ENCODE data around the gene PAN3.

PAN3 gene

DNA sequence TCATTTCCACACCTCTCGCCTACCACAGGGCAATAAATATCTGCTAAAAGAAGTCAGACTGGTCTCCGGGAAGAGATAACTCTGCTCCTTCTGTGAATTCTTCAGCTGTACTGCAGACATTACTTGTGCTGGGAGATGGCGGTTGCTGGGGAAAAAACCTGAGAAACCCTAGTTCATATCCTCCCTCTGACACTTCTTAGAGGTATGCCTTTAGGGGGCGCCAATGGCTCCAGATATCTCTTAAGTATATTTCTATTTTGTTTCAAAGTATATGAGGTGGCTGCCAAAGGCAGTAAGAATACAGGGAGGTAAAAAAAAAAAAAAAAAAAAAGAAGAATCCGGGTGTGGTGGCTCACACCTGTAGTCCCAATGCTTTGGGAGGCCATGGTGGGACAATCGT, 175.2 kb downstream of the PAN3 start:
- DNase-seq, result no peak

GRCh38 chr13:28314879-28315278, 176.5 kb downstream of the PAN3 start:
- no peak for DNase-seq

- no peak for DNase-seq
These were observed 177.8 kb downstream of the PAN3 start for GRCh38 chr13:28316129-28316528.

- no peak for DNase-seq
These were observed 178.5 kb downstream of the PAN3 start for GRCh38 chr13:28316836-28317235.

DNA sequence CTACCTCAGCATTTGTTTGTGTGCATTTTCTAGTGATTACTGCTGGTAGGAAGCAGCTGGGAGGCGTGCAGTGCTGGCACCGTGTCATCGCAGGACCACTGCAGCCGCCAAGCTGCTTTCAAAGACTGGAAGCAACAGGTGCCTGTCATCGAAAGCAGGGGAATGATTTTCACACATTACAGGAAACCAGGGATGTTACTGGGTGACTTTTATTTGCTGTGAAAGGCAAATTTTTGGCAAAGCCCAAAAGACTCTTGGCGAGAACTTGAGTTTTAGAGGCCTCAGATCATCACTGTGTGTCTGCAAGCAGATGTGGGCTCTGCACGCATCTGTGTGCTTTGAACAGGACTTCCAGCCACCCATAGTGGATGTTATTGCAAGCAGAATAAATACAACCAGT, 180.2 kb downstream of the PAN3 start:
- no peak for DNase-seq

DNA sequence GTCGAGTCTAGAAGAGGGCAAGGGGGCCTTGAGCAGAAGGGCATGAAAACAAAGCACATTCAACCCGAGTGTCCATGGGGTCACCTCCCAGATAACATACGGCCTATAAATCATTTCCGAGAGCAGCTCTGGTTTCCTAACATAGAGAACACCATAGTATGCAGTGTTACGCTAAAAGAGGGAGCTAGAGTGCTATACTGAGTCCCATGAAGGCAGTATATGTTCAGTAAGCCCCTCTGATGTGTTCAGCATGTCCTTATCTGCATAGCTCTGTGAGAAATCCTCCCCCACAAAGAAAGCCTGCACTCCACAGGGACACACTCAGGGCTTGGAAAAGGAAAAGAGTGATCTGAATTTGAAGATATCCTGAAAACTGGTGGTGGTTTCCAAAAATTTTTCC, 181.2 kb downstream of the PAN3 start:
- no peak for DNase-seq

DNA sequence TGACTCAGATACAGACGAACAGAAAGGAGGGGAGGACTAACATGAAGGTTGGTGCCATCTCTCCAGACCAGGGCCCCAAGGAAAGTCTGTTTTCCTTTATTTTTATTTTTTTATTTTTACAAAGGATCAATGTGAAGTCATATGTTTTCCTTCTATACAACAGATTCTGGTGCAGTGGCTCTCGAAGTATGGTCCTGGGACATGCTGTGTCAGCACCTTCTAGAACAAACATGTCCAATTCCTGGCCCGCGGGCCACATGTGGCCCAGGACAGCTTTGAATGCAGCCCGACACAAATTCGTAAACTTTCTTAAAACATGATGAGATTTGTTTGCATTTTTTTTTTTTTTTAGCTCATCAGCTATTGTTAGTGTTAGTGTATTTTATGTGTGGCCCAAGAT, 181.9 kb downstream of the PAN3 start:
- no peak for DNase-seq

DNA sequence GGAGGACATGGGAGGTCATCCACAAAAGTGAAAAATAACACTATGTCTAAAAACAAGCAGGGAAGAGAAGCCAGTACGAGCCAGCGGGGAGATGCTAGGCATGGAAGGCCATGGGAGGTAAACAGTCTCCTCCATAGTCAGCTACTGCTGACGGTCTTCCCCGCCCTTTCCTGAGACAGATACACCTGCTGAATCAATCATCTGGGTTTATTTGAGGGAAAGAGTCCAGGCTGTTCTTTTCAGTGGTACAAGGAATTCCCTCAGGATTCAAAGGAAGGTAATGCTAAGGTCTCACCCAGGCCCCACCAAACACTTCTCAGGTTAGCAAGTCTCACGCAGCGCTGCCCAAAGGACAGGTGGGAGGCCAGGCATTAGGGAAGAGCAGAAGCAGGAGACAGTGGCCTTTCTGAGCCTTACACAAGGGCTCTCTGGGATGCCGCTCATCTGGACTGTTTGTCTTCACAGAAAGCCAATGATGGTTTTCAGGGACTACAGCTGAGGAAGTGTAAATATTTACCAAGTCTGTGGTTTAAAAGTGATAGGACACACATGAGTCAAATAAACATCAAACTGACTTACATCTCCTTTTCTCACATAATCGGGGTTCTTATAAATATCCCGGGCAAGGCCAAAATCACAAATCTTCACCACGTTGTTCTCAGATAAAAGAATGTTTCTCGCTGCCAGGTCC, 182.7 kb downstream of the PAN3 start:
- DNase-seq, result no peak

DNA sequence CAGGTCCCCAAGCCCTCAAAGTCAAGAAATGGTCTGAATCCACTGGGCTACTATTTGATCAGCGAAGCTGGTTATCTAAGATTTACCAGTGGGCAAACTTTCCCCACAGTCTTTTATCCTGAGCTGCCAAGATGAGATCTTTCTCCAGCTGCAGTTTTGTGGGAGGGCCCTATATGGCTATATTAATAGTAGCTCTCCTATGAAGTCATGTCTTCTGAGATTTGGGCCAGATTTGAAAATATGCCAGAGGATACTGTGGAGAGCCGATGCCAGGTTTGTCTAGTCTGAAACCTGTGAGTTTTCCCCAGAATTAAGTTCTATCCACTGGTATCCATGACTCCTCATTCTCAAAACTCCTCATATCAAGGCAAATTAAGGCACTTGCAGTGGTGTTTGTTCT, 183.4 kb downstream of the PAN3 start:
- no peak for DNase-seq

- no peak for DNase-seq
These were observed 184.0 kb downstream of the PAN3 start for GRCh38 chr13:28322256-28322905.

DNA sequence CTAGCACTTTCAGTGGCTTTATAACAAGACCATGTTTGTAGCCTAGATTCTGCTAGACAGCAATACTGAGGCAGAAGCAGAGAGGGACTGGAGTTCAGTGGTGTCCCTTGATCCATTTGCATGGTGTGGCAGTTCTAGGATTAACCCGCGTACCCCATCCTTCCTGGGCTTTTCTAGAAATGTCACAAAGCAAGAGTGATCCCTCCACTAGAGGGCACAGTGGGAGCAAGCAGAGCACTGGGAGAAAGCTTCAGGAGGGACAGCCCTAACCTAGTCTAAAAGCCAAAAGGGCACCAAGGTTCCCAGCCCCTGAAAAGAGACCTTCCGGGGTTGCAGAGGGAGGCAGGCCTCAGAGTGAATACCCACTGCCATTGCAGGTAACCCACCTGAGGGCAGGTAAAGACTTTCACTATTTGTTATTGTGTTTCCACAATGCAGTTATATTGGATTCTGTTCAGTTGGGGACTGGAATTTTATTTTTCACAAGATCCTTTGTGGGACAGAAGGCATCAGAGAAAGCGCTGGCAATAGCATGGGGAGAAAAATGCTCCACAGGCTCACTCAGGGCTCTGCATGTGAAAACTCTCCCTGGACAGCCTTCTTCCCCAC, 185.9 kb downstream of the PAN3 start:
- peak; percentile 10 for DNase-seq

DNA sequence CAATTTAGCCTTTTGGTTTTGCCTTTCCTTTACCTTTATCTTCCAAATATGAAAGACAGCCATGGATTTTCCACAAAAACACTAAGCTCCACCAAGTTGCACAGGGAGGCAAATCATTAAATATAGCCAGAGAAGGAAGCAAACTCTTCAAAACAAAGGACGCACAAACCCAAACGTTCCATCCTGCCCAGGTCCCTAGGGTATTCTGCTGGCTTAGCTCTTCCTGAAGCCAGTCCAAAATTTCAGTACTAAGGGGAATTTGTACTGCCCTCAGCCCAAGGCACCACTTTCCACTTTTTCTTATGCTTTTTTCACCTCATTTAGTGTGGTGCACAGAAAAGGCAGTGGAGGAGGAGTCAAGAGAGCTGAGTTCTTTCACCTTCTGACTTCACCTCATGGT, 186.7 kb downstream of the PAN3 start:
- DNase-seq, result no peak

DNA sequence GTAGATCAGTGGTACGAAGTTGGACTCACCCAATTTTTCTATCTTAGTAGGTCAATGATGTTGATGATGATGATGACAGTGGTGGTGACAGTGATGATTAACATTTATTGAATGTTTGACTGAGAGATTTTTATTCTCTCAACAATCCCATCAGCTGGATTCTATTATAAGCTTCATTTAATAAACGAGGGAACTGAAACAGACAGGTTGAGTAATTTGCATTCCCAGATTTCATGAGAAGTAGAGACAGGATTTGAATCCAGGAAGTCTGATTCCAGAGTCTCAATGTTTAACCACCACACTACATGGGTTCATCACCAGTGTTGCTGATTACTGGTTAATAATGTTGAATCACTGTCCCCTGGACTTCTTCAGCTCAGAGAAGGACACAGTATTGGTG, 187.7 kb downstream of the PAN3 start:
- no peak for DNase-seq

DNA sequence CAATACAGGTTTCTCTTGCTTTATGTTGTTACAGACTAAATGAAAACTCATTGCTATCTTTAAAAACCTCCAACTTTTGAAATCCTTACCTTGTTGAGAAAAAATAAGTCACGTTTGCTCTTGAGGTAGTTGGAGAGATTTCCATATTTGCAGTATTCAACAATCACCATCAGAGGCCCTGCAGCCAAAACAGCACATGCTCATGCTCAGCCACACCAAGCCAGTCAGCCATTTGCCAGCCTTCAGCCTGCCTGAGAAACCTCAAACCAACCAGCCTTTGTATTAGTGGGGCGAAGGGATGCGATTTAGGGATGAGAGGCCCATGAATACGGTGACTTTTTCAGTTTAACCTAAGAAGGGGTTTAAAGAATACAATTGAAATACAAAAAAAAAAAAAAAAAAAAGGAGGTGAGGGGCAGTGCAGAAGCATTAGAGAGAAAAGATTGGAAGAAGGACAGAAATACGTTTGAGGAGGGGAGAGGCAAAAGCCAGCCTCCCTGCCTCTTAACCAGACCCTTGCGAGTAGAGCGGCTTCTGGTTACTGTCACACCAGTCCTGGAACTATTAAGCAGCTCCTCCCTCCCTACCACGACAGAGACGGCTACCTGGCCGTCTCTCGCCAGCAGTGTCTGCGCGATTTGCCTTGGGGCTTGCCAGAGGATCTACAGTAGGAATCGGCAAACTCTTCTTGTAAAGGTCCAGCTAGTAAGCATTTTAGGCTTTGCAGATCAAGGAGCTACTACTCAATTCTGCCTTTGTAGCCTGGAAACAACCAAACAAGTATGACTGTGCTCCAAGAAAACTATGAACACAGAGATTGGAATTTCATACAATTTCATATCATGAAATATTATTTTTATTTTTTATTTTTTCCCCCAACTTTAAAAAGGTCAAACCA, 189.3 kb downstream of the PAN3 start:
- DNase-seq, result no peak

- no peak for DNase-seq
These were observed 189.9 kb downstream of the PAN3 start for GRCh38 chr13:28328271-28328607.

DNA sequence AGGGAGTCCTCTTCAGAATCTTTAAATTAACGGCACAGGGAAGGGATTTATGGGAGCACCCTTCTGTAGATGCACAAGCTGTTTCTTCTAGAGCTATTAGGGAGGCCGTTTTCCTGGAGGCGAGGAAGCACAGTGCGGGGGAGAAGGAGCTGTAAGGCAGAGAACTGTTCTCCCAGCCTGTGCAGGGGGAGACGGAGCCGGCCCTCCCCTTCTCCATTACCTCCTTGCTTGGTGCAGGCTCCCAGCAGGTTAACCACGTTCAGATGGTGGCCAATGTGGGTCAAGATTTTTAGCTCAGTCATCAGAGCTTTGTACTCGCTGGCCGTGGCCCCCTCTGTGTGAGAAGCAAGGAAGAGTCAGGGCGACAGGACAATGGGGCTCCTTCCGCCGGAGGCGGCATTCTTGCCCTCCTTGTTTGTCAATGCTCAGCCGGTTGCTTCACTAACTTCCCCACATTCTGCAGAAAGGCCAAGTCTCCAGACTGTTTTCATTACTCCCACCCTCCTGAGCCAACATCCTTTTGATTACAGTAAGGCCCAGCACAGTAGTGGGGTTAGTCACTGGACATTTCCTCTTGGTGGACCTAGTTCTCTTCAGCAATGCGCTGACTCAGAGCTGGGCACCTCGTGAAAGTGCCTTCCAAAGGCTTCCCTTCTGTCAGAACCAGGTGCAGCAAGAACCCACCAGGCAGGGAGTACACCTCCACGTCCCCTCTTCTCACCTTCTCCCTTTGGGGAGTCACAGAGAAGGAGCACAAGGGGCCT, 191.2 kb downstream of the PAN3 start:
- no peak for DNase-seq

GRCh38 chr13:28333204-28333881, 195.0 kb downstream of the PAN3 start:
- no peak for DNase-seq

- DNase-seq, result no peak
These were observed 197.9 kb downstream of the PAN3 start for GRCh38 chr13:28336193-28336657.

DNA sequence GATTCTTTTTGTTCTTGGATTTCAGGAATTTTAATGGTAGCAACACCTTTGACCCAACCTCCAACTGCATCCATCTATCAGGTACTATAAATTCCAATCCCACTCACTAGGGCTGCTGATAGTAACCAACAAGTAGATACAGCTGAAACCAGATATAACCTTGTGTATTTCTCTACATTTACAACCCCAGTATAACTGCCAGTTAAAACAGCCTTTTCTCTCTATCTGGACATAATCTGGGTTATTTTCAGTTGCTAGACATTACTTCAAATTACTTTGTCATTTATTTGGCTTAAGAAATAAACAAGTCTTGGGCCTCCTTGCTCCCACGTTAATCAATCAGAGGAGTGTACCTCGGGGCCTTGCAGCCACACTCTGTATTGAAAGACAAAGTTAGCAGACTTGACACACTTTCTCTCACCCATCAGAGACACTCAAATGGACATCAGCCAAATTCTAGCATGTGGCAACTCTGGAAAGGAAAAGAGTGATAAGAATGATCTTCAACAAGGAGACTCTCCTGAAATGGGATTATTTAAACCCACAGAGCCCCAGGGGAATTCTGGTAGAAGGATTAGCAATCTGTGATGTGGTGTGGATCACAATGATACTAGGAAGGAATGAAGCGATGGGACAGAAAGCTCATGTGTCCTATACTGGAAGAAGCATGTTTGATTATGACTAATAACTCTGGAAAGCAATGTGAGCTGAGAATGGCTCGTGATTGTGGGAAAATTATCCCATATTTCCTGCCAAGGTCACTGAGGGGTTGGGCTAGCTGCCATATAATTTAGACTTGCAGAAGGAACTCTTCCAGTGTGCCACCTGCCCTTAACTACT, 199.0 kb downstream of the PAN3 start:
- no peak for DNase-seq

DNA sequence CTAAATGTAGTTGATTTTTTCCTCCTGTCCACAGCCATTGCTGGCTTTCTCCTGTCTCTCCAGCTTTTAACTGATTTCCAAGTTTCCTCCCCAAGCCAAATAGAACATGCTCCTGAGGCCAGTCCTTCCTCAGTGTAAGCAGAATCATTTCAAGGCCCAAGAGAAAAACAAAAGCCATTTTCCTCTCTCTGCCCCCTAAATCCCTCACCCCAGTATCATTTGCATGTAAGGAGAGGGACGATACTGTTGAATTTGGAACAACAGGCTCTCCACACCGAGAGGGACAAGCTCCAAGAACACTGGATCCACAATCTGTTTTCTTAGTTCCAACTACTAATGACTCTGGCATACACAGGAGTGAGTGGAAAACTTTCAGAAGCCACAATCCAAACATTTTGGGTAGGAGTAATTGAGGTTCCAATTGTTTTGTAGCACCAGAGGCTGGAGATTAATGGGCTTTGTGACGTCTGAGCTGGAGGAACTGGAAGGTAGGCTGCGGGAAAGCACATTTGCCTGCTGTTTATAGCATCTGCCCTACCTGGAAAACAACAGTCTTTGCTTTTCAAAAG, 199.7 kb downstream of the PAN3 start:
- no peak for DNase-seq

- DNase-seq, result no peak
These were observed 200.4 kb downstream of the PAN3 start for GRCh38 chr13:28338742-28339141.

Data from DMS79 treated with DMSO at 0.1 percent for 48 hours (cell line).